Tongue (tissue), 2 donors: ENCODE measurements around the gene PRRT1. TPM values are rescaled to one million over a fixed set of nuclear protein-coding genes. Genes with fewer than 3 reads are reported as not detected.

Source experiments
- small RNA-seq: library from RNA; depleted of rRNA; stranded (forward); fragments of <200 nt; gene quantifications from one replicate; pipeline ENCODE3, GENCODE V24; 2014; ENCODE audit warnings: low replicate concordance
- total RNA-seq: library from RNA; depleted of rRNA; stranded (reverse); fragments of >200 nt; gene quantifications from one replicate; pipeline ENCODE4 v1.2.3, GENCODE V29; 2014

PRRT1 gene
- total RNA-seq, 1 donor from 2014 or later = 1.2 TPM

Small RNA genes lying within 50 kb of the gene (small RNA-seq; reads per million reads assigned to genes)
- not detected for gene AL662884.1
- not detected for gene MIR6833

Other genes with a start within 250 kb of the PRRT1 start
- 5.7 TPM for gene ZBTB12, start 249.9 kb downstream of the PRRT1 start, total RNA-seq
- gene C2, start 224.2 kb downstream of the PRRT1 start, total RNA-seq = 0.51 TPM
- gene CFB, start 205.8 kb downstream of the PRRT1 start, total RNA-seq = 7.1 TPM
- gene NELFE, start 193.0 kb downstream of the PRRT1 start, total RNA-seq = 79.7 TPM
- gene SKIC2, start 192.8 kb downstream of the PRRT1 start, total RNA-seq = 30.6 TPM
- gene DXO, start 179.8 kb downstream of the PRRT1 start, total RNA-seq = 10.7 TPM
- 32.6 TPM for gene C4A, start 169.9 kb downstream of the PRRT1 start, total RNA-seq
- 38.0 TPM for gene C4B, start 137.1 kb downstream of the PRRT1 start, total RNA-seq
- gene CYP21A2, start 113.5 kb downstream of the PRRT1 start, total RNA-seq = 1.0 TPM
- gene TNXB, start 42.6 kb downstream of the PRRT1 start, total RNA-seq = 214 TPM
- 40.8 TPM for gene ATF6B, start 23.7 kb downstream of the PRRT1 start, total RNA-seq
- 3.3 TPM for gene FKBPL, start 21.7 kb downstream of the PRRT1 start, total RNA-seq
- 37.6 TPM for gene PPT2, start 2.2 kb upstream of the PRRT1 start, total RNA-seq
- 31.3 TPM for gene EGFL8, start 12.7 kb upstream of the PRRT1 start, total RNA-seq
- 12.9 TPM for gene AGPAT1, start 24.1 kb upstream of the PRRT1 start, total RNA-seq
- 63.5 TPM for gene RNF5, start 26.5 kb upstream of the PRRT1 start, total RNA-seq
- 4.8 TPM for gene AGER, start 32.3 kb upstream of the PRRT1 start, total RNA-seq
- gene PBX2, start 38.3 kb upstream of the PRRT1 start, total RNA-seq = 96.6 TPM
- 1.5 TPM for gene GPSM3, start 40.7 kb upstream of the PRRT1 start, total RNA-seq
- 10.6 TPM for gene NOTCH4, start 72.1 kb upstream of the PRRT1 start, total RNA-seq
- not detected for gene TSBP1, start 220.0 kb upstream of the PRRT1 start, total RNA-seq